ENCODE results near the gene TUBB1.
"Not testable (repeated sequence)": the region's sequence is repeated elsewhere in the genome, so short reads cannot be mapped to it uniquely, and the experiment has no call there.

Gene TUBB1

DNA sequence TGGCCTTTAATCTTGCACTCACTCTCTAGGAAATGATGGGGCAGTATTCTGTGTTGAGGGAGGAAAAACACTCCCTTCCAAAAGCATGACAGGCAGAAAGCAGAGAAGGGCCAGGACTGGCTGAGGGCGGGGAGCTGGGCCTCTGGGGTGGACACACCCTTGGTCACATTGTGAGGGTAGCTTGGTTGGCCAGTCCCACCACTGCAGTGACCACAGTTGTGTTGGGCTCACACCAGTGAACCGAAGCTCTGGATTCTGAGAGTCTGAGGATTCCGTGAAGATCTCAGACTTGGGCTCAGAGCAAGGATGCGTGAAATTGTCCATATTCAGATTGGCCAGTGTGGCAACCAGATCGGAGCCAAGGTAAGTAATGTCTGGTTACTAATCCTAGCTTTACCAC lies at the start of gene TUBB1:
TSS of gene TUBB1 (plus strand) at position 213 of the 400 bp plus-strand sequence. CDS start at position 307, 94 bp downstream.
- DNase-seq: no peak

DNA sequence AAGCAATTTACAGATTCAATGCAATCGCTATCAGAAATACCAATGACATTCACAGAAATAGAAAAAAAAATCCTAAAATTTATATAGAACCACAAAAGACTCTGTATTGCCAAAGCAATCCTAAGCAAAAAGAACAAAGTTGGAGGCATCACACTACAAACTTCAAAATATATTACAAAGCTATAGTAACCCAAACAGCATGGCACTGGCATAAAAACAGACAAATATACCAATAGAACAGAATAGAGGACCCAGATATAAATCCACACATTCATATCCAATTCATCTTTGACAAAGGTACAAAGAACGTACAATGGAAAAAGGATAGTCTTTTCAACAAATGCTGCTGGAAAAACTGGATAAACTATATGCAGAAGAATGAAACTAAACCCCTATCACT lies 49.8 kb upstream of the TUBB1 start:
- DNase-seq: no peak

- DNase-seq: no peak
Observed at GRCh38 chr20:58970146-58970545, 49.1 kb upstream of the TUBB1 start.

DNA sequence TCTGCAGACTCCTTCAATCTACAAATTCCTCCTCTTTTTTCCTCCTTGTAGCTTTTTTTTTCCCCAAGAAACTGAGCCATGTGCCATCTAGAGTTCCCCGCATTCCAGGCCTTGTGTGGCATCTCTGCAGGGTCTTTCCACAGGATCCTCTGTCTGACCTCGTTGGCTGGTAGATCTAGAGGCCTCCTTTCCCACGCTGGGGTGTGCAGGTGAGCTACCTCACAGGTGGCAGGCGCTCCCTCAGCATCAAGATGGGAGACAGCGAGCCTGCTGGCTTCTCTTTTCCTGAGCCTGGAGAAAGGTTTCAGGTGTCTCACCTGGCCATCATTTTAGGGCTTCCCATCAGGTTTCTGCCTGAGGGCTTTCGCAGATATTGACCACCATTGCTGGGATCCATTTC lies 47.8 kb upstream of the TUBB1 start:
- DNase-seq: no peak

- DNase-seq: no peak
Observed at GRCh38 chr20:58973179-58973578, 46.0 kb upstream of the TUBB1 start.

DNA sequence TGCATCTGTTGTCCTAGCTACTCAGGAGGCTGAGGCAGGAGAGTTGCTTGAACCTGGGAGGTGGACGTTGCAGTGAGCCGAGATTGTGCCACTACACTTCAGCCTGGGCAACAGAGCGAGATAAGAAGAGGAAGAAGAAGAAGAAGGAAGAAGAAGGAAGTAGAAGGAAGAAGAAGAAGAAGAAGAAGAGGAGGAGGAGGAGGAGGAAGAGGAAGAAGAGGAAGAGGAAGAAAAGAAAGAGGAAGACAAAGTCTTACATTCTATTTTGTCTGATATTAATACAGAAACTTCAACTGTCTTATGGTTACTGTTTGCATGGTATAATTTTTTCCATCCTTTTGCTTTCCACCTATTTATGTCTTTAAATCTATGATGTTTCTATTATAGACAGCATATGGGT lies 45.4 kb upstream of the TUBB1 start:
- no peak for DNase-seq

DNA sequence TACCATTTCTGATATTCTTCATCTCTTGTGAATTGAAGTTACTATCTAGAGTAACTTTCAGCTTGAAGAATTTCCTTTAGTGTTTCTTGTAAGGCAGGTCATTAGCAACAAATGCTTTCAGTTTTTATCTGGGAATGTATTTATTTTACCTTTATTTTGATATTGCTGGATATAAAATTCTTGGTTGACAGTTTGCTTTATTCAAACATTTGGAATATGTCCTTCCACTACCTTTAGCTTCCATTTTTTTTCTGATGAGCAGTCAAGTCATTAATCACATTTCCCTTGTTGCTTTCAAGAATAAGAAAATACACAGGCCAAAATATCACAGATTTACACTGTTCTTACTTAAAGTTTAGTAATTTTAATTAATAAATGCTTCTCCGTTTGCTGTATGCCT lies 43.9 kb upstream of the TUBB1 start:
- no peak for DNase-seq

GRCh38 chr20:58976061-58976730 lies 43.0 kb upstream of the TUBB1 start:
- DNase-seq: no peak

DNA sequence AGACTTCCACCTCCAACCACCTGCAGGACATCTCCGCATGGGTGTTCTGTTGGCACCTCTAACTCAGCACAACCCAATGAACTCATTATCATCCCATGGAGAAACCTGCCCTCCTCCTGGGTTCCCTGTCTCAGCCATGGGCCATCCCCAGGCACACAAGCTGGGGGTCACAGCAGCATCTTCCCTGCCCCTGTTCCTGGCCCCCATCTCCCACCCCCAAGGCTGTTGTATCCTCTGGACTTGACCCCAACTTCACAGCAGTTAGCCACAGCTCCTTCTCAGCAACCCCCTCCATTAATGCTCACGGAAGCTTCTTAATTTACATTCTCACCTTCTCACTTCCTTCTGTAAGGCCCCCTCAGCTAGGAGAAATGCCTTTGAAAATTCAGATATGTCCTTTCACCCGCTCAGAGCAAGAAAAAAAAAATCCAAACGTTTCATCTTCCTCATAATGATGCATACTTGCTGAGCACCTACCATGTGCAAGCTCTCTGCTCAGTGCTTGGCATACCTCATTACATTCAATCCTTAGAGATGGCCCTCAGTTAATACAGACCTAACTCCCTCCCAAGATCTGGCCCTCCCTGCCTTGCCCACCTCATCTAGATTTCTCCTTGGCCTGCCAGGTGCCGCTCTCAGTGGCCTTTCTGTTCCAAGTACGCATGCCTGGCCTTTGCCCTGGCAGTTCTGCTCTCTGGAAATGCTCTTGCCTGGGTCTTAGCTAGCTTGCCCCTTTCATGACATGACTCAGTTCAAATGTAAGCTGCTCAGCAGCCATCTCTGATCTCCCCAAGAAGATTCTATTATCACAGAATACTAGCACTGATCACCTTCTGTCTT lies 40.7 kb upstream of the TUBB1 start:
- DNase-seq: no peak

- DNase-seq: peak; percentile 62
Observed at GRCh38 chr20:58980711-58981627, 38.3 kb upstream of the TUBB1 start, which contains the start of gene NELFCD. Gene NELFCD, plus strand, starts transcription at chr20:58981256. Its CDS starts 54 bp downstream, at chr20:58981310.

- DNase-seq: peak; percentile 26
Observed at GRCh38 chr20:58981628-58982364, 37.4 kb upstream of the TUBB1 start.

DNA sequence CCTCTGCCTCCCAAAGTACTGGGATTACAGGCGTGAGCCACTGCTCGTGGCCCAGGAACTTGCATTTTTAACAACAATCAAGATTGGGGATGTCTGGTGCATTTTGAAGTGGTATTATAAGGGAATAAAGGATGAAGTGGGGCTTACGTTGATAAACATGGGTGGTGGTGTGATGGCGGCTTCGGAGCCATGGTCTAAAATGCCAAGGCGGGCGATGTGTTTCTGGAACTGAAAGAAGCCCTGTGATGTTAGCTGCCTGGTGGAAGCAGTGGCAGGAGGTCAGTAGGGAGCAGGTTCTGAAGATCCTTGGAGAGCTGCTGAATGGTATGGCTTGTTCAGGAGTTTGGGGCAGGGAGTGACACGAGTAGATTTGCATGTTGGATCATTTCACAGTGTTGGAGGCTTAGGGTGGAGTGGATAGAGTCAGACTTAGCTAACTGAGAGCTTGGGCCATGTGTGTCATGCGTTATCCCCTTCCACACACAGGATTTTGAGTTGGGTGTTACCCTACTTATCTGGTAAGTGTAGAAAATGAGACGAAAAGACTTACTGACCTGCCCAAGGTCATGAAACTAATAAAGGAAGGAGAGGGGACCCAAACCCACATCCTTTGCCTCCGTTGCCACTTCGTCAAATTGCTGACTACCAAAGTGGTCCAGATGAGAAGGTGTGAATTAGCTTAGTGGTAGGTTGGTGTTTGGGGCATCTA lies 36.7 kb upstream of the TUBB1 start:
- DNase-seq: no peak

DNA sequence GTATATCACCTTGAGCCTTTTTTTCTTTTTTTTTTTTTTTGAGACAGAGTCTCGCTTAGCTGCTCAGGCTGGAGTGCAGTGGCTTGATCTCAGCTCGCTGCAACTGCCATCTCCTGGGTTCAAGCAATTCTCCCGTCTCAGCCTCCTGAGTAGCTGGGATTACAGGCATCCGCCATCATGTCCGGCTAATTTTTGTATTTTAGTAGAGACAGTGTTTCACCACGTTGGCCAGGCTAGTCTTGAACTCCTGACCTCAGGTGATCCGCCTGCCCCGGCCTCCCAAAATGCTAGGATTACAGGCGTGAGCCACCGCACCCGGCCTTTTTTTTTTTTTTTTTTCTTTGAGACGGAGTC lies 36.1 kb upstream of the TUBB1 start:
- DNase-seq: not testable (repeated sequence)

- no peak for DNase-seq
Observed at GRCh38 chr20:58984691-58985090, 34.5 kb upstream of the TUBB1 start.

GRCh38 chr20:58985656-58986055 lies 33.6 kb upstream of the TUBB1 start:
- no peak for DNase-seq

DNA sequence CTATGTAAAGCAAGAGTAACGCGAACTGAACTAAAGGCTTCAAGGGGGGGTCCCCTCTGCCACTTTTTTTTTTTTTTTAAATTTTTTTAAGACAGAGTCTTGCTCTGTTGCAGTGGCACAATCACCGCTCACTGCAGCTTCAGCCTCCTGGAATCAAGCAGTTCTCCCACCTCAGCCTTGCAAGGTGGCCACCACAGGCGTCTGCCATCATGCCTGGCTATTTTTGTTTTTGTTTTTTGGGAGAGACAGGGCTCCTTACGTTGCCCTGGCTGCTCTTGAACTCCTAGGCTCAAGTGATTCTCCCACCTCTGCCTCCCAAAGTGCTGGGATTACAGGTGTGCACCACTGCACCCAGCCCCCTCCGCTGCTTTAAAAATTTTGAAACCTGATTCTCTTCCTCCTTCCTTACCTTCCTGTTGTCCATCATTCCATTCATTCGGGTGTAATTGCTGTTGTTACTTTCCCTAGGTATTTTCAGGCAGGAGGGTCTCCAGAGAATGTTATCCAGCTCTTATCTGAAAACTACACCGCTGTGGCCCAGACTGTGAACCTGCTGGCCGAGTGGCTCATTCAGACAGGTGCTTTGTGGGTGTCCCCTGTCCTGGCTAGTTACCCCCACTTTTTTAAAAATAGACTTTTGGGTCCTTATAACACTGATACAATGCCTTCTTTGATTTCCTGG lies 32.8 kb upstream of the TUBB1 start:
- no peak for DNase-seq

DNA sequence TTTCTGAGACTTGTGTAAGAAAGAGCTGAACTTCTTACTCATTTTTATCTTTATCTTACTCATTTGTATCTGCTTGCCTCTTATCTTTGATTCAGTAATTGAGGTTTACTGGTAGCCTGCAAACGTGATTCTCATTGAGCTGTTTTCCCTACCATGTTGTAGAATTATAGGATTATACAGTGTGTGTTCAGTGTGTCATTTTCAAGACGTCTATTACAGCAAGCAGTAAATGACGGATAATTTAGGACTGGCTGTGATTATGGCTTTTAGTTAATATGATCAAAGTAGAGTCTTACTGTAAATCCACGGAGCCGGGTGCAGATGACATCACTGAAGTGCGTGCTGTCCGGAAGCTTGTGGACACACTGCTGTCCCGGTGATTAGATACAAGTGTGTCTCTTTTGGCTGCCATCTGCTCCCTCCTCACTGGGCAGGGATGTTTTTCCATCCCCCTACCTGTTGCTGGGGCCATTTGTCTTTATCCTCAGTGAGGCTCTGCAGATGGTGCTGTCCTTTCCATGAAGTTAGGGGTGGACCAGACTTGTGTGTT lies 32.2 kb upstream of the TUBB1 start:
- DNase-seq: no peak

DNA sequence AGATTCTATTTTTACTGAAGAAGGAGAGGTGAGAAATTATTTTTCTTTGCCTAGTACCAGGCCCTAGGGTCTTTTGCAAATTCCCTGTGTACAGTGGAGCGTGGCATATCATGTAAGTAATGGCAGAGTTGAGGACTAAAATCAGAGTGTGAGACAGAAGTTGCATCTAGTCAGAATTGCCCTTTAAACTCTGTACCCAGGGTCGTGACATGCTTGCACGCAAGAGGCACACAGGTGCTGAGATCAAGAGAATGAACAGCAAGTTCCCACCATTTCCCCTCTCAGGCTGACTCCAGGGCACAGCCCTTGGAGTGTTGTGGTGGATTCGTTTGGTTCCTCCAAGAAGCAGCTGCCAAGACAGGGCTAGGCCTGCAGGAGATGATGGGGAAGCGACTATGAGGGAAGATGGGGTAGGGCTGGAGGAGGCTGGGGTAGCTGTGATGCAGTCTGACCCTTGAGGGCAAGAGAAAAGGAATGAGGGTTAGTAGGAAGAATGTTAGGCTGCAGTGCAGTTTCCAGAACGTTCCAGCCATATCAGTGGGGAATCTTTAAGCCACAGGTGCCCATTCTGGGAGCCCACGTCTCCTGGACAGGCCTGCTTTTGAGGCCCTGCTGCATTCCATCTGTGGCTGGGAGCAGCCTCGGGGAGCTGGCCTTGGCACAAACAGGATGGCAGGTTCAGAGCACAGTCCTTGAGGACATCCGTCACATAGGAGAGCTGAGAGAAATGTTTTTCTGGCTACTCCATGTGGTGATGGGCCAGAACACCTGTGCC lies 31.3 kb upstream of the TUBB1 start:
- DNase-seq: no peak

DNA sequence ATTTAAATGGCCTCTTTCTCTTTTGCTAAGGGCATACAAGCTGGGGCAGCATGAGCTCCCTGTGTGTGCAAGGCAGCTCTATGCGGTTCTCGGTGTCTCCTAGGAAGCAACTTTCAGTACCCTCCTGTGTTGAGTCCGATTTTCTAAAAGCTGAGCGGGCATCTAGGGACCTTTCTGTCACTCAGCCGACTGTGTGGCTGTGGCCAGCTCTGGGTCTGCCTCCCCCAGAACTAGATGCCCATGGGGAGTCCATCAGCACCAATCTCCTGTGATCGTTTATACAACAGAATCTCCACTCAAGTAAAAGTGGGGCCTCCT lies 30.7 kb upstream of the TUBB1 start:
- DNase-seq: no peak

DNA sequence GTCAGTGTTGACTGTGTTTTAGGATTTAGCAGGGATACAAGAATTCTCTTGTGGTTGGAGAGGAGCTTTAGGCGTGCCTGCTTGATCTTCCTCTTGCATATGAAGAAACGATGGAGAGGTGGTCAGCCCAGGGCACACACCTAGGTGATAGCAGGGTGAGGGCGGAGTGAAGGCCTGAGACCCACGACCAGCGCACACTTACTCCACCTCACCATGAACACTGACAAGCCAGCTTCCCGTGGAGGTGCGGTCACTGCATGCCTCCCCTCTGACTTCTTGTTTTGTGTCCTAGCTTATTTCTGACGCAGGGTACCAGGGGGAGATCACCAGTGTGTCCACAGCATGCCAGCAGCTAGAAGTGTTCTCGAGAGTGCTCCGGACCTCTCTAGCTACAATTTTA lies 30.0 kb upstream of the TUBB1 start:
- no peak for DNase-seq
